Measurements from ENCODE around the gene CXCR5.

- TF ChIP-seq CTCF (IDR thresholded peaks at IDR 0.05) = no peak
- TF ChIP-seq POLR2A (IDR thresholded peaks at IDR 0.05) = no peak
These were observed 29.9 kb downstream of the CXCR5 start for GRCh38 chr11:118913411-118914125.
